ENCODE results near the gene NEK2. TPM values are rescaled to one million over a fixed set of nuclear protein-coding genes. Genes with fewer than 3 reads are reported as not detected.

The NEK2 gene
- total and polyA plus RNA-seq, 2 of the 13 experiments (the other 11 are each of a cell fraction or from before 2014, with no cell fraction given), result 10.9 to 40.8 TPM

DNA sequence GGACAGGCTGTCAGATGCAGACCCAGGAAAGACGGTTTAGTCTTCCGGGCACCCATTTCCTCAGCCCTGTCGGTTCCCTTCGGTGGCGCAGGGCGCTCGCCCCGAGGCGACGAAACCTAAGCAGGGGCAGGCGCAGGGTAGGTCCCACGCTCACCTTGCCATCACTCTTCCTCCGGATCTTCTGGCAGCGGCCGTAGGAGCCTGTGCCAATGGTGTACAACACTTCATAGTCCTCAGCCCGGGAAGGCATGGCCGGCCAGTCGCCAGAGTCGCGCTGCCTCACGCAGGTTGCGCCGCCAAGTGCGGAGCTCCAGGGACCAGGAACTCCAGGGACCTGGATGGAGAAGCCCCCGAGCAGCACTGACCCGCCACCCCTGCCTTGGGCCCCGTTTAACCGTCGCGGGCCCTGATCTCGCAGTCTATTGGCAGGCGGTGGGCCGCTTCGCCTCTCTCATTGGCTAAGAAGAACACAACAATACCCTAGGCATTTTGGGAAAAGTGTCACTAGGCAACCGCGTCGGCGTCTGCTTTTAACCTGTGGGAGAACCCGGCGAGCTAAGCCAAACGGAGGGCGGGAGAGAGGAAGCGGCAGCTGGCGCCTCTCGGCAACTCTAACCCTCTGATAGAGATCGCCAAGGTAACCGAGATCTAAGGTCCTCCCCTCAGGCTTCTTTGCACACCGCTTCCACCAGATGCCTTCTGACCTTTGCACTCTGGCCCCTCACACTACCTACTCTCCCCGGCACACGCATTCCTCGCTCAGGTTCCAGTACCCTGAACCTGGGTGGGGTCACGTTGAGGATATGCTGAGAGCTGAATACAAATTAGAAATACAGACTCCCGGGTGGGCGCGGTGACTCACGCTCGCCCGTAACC lies at the start of gene NEK2 (continued):
- TF ChIP-seq, protein P1, sequence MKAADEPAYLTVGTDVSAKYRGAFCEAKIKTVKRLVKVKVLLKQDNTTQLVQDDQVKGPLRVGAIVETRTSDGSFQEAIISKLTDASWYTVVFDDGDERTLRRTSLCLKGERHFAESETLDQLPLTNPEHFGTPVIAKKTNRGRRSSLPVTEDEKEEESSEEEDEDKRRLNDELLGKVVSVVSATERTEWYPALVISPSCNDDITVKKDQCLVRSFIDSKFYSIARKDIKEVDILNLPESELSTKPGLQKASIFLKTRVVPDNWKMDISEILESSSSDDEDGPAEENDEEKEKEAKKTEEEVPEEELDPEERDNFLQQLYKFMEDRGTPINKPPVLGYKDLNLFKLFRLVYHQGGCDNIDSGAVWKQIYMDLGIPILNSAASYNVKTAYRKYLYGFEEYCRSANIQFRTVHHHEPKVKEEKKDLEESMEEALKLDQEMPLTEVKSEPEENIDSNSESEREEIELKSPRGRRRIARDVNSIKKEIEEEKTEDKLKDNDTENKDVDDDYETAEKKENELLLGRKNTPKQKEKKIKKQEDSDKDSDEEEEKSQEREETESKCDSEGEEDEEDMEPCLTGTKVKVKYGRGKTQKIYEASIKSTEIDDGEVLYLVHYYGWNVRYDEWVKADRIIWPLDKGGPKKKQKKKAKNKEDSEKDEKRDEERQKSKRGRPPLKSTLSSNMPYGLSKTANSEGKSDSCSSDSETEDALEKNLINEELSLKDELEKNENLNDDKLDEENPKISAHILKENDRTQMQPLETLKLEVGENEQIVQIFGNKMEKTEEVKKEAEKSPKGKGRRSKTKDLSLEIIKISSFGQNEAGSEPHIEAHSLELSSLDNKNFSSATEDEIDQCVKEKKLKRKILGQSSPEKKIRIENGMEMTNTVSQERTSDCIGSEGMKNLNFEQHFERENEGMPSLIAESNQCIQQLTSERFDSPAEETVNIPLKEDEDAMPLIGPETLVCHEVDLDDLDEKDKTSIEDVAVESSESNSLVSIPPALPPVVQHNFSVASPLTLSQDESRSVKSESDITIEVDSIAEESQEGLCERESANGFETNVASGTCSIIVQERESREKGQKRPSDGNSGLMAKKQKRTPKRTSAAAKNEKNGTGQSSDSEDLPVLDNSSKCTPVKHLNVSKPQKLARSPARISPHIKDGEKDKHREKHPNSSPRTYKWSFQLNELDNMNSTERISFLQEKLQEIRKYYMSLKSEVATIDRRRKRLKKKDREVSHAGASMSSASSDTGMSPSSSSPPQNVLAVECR (CRISPR knock-in tag; IDR thresholded peaks at IDR 0.05; ENCODE audit: borderline replicate concordance), result peak; percentile 99
- TF ChIP-seq CEBPB (IDR thresholded peaks at IDR 0.05; ENCODE audit: borderline replicate concordance, low read depth, low read length) (no peak), SP4 (CRISPR knock-in tag; IDR thresholded peaks at IDR 0.05) (peak; percentile 85), ZNF713 (CRISPR knock-in tag; IDR thresholded peaks at IDR 0.05) (0 out of 2 replicates have a peak, but pooled peaks have one; percentile 48), ZNF329 (CRISPR knock-in tag; IDR thresholded peaks at IDR 0.05; ENCODE audit: low read depth) (no peak), PITX1 (CRISPR knock-in tag; IDR thresholded peaks at IDR 0.05) (peak; percentile 80; the same call in 1 of the 2 replicates)
- TF ChIP-seq, protein P2, sequence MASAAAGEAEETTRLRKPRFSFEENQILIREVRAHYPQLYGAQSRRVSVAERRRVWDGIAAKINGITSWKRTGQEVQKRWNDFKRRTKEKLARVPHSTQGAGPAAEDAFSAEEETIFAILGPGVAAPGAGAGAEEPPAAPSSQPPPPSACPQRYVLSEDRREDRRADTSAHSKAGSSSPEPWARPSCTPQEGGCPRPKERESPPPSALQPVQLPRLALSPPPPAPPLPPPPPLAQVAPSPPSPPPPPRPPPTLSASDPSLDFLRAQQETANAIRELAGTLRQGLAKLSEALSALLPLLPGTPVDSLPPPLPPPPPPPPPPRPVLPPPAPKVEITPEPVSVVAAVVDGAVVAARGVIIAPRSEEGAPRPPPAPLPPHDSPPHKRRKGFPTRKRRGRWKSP (CRISPR knock-in tag; IDR thresholded peaks at IDR 0.05), result peak; percentile 61; the same call in 1 of the 2 replicates
- TF ChIP-seq, protein P3, sequence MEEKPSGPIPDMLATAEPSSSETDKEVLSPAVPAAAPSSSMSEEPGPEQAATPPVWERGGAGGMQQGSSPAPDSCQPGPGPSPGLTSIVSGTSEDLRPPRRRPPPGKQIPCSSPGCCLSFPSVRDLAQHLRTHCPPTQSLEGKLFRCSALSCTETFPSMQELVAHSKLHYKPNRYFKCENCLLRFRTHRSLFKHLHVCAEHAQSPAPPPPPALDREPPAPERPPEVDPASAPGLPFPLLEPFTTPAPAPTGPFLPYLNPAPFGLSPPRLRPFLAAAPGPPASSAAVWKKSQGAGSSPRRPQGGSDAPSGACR (CRISPR knock-in tag; IDR thresholded peaks at IDR 0.05), result peak; percentile 79

Measured in HepG2 (cell line).